ENCODE data around the gene PADI2.

The PADI2 gene

GRCh38 chr1:17096584-17096983, 22.7 kb downstream of the PADI2 start:
- Histone ChIP-seq H3K4me1 (ENCODE audit: low read depth, poor library complexity, severe bottlenecking) (no peaks in the 10 kb centered on the region), H3K4me2 (no peak overlapping the region), H3K27me3 (ENCODE audit: insufficient read depth, low read depth) (peaks cover 95% of the 10 kb centered on the region), H3K36me3 (ENCODE audit: insufficient read depth) (no peaks in the 10 kb centered on the region), H3K79me2 (ENCODE audit: insufficient read depth, low read depth) (no peaks in the 10 kb centered on the region), H3K27ac (no peak overlapping the region), H4K20me1 (ENCODE audit: insufficient read depth) (no peaks in the 10 kb centered on the region), H3K4me3 (IDR thresholded peaks at IDR 0.05; ENCODE audit: insufficient read depth, low read depth, low read length) (no peak overlapping the region), H3K9ac (no peak overlapping the region), H2AFZ (ENCODE audit: low read depth) (no peak overlapping the region)
- no peak for TF ChIP-seq CTCF (conservative IDR thresholded peaks at IDR 0.05; ENCODE audit: low read depth, low read length)

- no peaks in the 10 kb centered on the region for H4K20me1 ChIP-seq (ENCODE audit: insufficient read depth)
- H3K36me3 ChIP-seq (ENCODE audit: insufficient read depth): no peaks in the 10 kb centered on the region
- H2AFZ ChIP-seq (ENCODE audit: low read depth): no peak overlapping the region
- H3K79me2 ChIP-seq (ENCODE audit: insufficient read depth, low read depth): no peaks in the 10 kb centered on the region
- no peak overlapping the region for H3K27ac ChIP-seq
- TF ChIP-seq CTCF (conservative IDR thresholded peaks at IDR 0.05; ENCODE audit: low read depth, low read length): no peak
- H3K4me2 ChIP-seq: no peak overlapping the region
- no peak overlapping the region for H3K9ac ChIP-seq
- H3K27me3 ChIP-seq (ENCODE audit: insufficient read depth, low read depth): peaks cover 93% of the 10 kb centered on the region
- no peaks in the 10 kb centered on the region for H3K4me1 ChIP-seq (ENCODE audit: low read depth, poor library complexity, severe bottlenecking)
- no peak overlapping the region for H3K4me3 ChIP-seq (IDR thresholded peaks at IDR 0.05; ENCODE audit: insufficient read depth, low read depth, low read length)
Observed at GRCh38 chr1:17095141-17095540, 24.1 kb downstream of the PADI2 start.

- H3K9ac ChIP-seq: no peak overlapping the region
- TF ChIP-seq CTCF (conservative IDR thresholded peaks at IDR 0.05; ENCODE audit: low read depth, low read length): no peak
- H3K4me1 ChIP-seq (ENCODE audit: low read depth, poor library complexity, severe bottlenecking): no peaks in the 10 kb centered on the region
- H3K4me3 ChIP-seq (IDR thresholded peaks at IDR 0.05; ENCODE audit: insufficient read depth, low read depth, low read length): no peak overlapping the region
- H3K27ac ChIP-seq: no peak overlapping the region
- no peaks in the 10 kb centered on the region for H3K79me2 ChIP-seq (ENCODE audit: insufficient read depth, low read depth)
- peaks cover 89% of the 10 kb centered on the region for H3K27me3 ChIP-seq (ENCODE audit: insufficient read depth, low read depth)
- H3K36me3 ChIP-seq (ENCODE audit: insufficient read depth): no peaks in the 10 kb centered on the region
- no peaks in the 10 kb centered on the region for H4K20me1 ChIP-seq (ENCODE audit: insufficient read depth)
- no peak overlapping the region for H2AFZ ChIP-seq (ENCODE audit: low read depth)
- H3K4me2 ChIP-seq: no peak overlapping the region
Observed at GRCh38 chr1:17094664-17095063, 24.6 kb downstream of the PADI2 start.

- Histone ChIP-seq H3K36me3 (ENCODE audit: insufficient read depth) (no peaks in the 10 kb centered on the region), H3K27ac (no peak overlapping the region), H2AFZ (ENCODE audit: low read depth) (no peak overlapping the region), H3K27me3 (ENCODE audit: insufficient read depth, low read depth) (peaks cover 89% of the 10 kb centered on the region), H3K9ac (no peak overlapping the region), H3K4me1 (ENCODE audit: low read depth, poor library complexity, severe bottlenecking) (no peaks in the 10 kb centered on the region), H3K4me2 (no peak overlapping the region), H3K4me3 (IDR thresholded peaks at IDR 0.05; ENCODE audit: insufficient read depth, low read depth, low read length) (no peak overlapping the region), H3K79me2 (ENCODE audit: insufficient read depth, low read depth) (no peaks in the 10 kb centered on the region), H4K20me1 (ENCODE audit: insufficient read depth) (no peaks in the 10 kb centered on the region)
- no peak for TF ChIP-seq CTCF (conservative IDR thresholded peaks at IDR 0.05; ENCODE audit: low read depth, low read length)
Observed at GRCh38 chr1:17093822-17094393, 25.3 kb downstream of the PADI2 start.

Data from KMS-11 (cell line).